Measurements from ENCODE around the gene BTBD8. TPM values are rescaled to one million over a fixed set of nuclear protein-coding genes. Genes with fewer than 3 reads are reported as not detected.
"Not testable (repeated sequence)": the region's sequence is repeated elsewhere in the genome, so short reads cannot be mapped to it uniquely, and the experiment has no call there.

BTBD8 gene
- total RNA-seq, 2 donors from 2014 or later: 4.2 to 6.5 TPM

- H3K9me3 ChIP-seq: no peaks in the 10 kb centered on the region
- H3K4me3 ChIP-seq: no peak overlapping the region
- H3K4me1 ChIP-seq: no peaks in the 10 kb centered on the region
- H3K36me3 ChIP-seq: no peaks in the 10 kb centered on the region
- TF ChIP-seq, protein P1, sequence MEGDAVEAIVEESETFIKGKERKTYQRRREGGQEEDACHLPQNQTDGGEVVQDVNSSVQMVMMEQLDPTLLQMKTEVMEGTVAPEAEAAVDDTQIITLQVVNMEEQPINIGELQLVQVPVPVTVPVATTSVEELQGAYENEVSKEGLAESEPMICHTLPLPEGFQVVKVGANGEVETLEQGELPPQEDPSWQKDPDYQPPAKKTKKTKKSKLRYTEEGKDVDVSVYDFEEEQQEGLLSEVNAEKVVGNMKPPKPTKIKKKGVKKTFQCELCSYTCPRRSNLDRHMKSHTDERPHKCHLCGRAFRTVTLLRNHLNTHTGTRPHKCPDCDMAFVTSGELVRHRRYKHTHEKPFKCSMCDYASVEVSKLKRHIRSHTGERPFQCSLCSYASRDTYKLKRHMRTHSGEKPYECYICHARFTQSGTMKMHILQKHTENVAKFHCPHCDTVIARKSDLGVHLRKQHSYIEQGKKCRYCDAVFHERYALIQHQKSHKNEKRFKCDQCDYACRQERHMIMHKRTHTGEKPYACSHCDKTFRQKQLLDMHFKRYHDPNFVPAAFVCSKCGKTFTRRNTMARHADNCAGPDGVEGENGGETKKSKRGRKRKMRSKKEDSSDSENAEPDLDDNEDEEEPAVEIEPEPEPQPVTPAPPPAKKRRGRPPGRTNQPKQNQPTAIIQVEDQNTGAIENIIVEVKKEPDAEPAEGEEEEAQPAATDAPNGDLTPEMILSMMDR (IDR thresholded peaks at IDR 0.05): no peak
- H3K27ac ChIP-seq: no peak overlapping the region
- DNase-seq (ENCODE audit: low spot score): no peak
- H3K27me3 ChIP-seq: no peaks in the 10 kb centered on the region
Measured at GRCh38 chr1:92070892-92071291, 9.3 kb upstream of the BTBD8 start.

GRCh38 chr1:92074446-92074845 lies 5.7 kb upstream of the BTBD8 start:
- H3K4me3 ChIP-seq; H3K36me3 ChIP-seq; DNase-seq (ENCODE audit: low spot score); H3K9me3 ChIP-seq; H3K27me3 ChIP-seq; H3K27ac ChIP-seq; H3K4me1 ChIP-seq: not testable (repeated sequence)

- Histone ChIP-seq H3K9me3 (no peaks in the 10 kb centered on the region), H3K27ac (no peak within 1 kb of the TSS), H3K27me3 (no peaks in the 10 kb centered on the region), H3K4me1 (no peaks in the 10 kb centered on the region), H3K36me3 (no peaks in the 10 kb centered on the region), H3K4me3 (no peak within 1 kb of the TSS)
- no peak for DNase-seq (ENCODE audit: low spot score)
- TF ChIP-seq, protein P1 (IDR thresholded peaks at IDR 0.05): no peak
Measured at GRCh38 chr1:92075311-92075710, 4.8 kb upstream of the BTBD8 start, which contains the start of gene SETSIP. Gene SETSIP (minus strand): TSS chr1:92075411. CDS start chr1:92075411, 0 bp downstream.

- Histone ChIP-seq H3K27ac (no peak overlapping the region), H3K36me3 (no peaks in the 10 kb centered on the region), H3K9me3 (no peaks in the 10 kb centered on the region), H3K27me3 (no peaks in the 10 kb centered on the region), H3K4me1 (peaks cover 0 to 3% of the 10 kb centered on the region in 2 donors), H3K4me3 (no peak overlapping the region)
- TF ChIP-seq, protein P1 (IDR thresholded peaks at IDR 0.05): no peak
- no peak for DNase-seq (ENCODE audit: low spot score)
Measured at GRCh38 chr1:92076363-92076762, 3.8 kb upstream of the BTBD8 start.

GRCh38 chr1:92078077-92078476 lies 2.1 kb upstream of the BTBD8 start:
- H3K27ac ChIP-seq, H3K4me3 ChIP-seq: not testable (repeated sequence)

DNA sequence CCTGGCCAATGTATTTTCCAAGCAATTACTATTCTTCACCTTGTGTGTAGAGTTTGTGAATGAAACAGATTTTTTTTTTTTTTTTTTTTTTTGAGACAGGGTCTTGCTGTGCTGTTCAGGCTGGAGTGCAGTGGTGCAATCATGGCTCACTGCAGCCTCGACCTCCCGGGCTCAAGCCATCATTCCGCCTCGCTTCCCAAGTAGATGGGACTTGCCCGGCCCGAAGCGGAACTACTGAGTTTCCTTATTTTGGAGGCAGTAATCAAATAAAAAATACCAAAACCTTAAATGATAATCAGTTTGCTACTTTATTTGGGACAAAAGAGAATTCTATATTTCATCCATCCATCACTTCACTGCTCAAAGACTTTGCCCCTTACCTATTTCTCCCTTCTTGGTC lies 704 bp upstream of the BTBD8 start:
- Histone ChIP-seq H3K27me3 (no peaks in the 10 kb centered on the region), H3K4me1 (peaks cover 0 to 6% of the 10 kb centered on the region in 2 donors), H3K4me3 (peak overlapping the region in 1 of 2 donors; percentile 73), H3K36me3 (no peaks in the 10 kb centered on the region), H3K27ac (no peak overlapping the region), H3K9me3 (no peaks in the 10 kb centered on the region)
- DNase-seq (ENCODE audit: low spot score): no peak
- TF ChIP-seq, protein P1 (IDR thresholded peaks at IDR 0.05): no peak

More at GRCh38 chr1:92078077-92078476, 2.1 kb upstream of the BTBD8 start:
- H3K4me1 ChIP-seq; H3K36me3 ChIP-seq; H3K27me3 ChIP-seq; DNase-seq (ENCODE audit: low spot score); H3K9me3 ChIP-seq: not testable (repeated sequence)

DNA sequence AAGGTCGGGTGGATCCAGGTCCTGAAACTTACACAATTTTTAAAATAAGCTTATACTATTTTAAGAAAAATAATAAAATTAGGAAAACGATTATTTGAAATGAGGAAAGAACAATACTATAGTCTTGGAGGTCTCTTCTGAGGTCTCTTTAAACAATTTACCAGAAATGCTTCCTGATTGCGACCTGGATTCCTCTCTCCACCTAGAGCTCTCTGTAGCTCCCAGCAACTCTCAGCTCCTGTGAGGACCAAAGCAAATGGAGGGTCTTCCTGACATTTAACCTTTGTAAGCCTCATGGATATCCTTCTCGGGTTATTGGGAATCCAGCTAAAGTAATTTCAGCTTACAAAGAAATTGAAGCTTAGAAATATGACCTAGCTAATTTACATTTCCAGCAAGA lies 886 bp downstream of the BTBD8 start:
- TF ChIP-seq, protein P1 (IDR thresholded peaks at IDR 0.05): no peak
- H3K27ac ChIP-seq: peak overlapping the region; percentile 67 to 70
- peaks cover 0 to 6% of the 10 kb centered on the region in 2 donors for H3K4me1 ChIP-seq
- DNase-seq (ENCODE audit: low spot score): no peak
- peaks cover 2 to 13% of the 10 kb centered on the region in 2 donors for H3K9me3 ChIP-seq
- no peaks in the 10 kb centered on the region for H3K36me3 ChIP-seq
- H3K27me3 ChIP-seq: no peaks in the 10 kb centered on the region
- peak overlapping the region; percentile 59 to 73 for H3K4me3 ChIP-seq
